GM18511 (cell line): Measurements from ENCODE around the gene UBE4B.
"Not testable (repeated sequence)": the region's sequence is repeated elsewhere in the genome, so short reads cannot be mapped to it uniquely, and the experiment has no call there.

Source experiments
- ATAC-seq: cut with Tn5 transposase; IDR thresholded peaks from one replicate; pipeline ENCODE4 v1.9.1; 2021; ENCODE audit warnings: mild to moderate bottlenecking, moderate library complexity; ENCODE audit not compliant: unreplicated experiment

Gene UBE4B

GRCh38 chr1:10032590-10033358 lies at the start of gene UBE4B:
TSS of gene UBE4B (plus strand) at chr1:10032958. CDS start at chr1:10033671, 713 bp downstream.
- ATAC-seq, result peak; percentile 94

- no peak for ATAC-seq
Observed at GRCh38 chr1:9984253-9984652, 48.5 kb upstream of the UBE4B start.

DNA sequence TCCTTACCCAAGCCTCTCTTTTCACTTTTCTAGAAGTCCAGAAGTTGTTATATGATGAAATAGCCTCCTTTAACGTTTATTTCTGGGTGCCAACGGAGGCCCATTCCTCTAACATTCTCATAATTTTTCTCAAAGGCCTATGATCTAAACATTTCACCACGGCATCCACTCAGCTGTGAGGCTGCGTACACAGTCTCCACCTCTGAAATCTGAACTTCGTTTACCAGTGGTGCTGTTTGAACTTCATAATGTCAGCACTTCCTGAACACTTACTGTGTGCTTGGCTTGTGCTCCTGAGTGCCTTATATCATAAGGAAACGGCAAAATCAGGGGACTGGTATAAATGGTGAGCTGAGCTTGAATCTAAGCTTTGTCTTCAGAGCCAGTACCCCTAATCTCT lies 47.8 kb upstream of the UBE4B start:
- no peak for ATAC-seq

- no peak for ATAC-seq
Observed at GRCh38 chr1:9989773-9990172, 43.0 kb upstream of the UBE4B start.

DNA sequence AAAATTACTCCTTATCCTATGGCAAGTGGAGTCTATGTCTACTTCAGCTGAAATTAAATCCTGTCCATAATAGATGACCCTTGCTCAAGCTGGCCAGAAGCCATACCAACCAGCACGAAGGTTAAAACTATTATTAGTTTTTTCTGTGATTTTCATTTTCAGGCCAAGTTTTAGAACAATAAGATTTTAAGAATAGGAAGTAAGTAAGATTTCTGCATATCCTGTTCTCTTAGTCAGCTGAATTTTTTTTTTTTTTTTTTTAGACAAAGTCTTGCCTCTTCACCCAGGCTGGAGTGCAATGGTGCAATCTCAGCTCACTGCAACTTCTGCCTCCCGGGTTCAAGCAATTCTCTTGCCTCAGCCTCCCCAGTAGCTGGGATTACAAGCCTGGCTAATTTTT lies 41.8 kb upstream of the UBE4B start:
- ATAC-seq, result no peak

DNA sequence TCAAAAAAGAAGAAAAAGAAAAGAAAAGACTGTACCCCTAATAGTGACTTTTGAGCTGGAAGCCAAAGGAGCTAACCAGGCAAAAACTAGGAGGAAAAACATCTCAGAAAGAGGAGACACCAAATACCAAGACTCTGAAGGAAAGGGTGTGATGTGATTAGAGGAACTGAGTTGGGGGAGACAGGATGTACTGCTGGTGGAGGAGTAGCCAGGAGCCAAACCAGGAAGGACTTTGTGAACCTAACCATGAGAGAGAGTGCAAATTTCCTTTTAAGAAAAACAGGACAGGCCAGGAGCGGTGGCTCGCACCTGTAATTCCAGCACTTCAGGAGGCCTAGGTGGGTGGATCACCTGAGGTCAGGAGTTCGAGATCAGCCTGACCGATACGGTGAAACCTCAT lies 39.8 kb upstream of the UBE4B start:
- ATAC-seq, result no peak

GRCh38 chr1:9993561-9994075 lies 39.1 kb upstream of the UBE4B start:
- no peak for ATAC-seq

DNA sequence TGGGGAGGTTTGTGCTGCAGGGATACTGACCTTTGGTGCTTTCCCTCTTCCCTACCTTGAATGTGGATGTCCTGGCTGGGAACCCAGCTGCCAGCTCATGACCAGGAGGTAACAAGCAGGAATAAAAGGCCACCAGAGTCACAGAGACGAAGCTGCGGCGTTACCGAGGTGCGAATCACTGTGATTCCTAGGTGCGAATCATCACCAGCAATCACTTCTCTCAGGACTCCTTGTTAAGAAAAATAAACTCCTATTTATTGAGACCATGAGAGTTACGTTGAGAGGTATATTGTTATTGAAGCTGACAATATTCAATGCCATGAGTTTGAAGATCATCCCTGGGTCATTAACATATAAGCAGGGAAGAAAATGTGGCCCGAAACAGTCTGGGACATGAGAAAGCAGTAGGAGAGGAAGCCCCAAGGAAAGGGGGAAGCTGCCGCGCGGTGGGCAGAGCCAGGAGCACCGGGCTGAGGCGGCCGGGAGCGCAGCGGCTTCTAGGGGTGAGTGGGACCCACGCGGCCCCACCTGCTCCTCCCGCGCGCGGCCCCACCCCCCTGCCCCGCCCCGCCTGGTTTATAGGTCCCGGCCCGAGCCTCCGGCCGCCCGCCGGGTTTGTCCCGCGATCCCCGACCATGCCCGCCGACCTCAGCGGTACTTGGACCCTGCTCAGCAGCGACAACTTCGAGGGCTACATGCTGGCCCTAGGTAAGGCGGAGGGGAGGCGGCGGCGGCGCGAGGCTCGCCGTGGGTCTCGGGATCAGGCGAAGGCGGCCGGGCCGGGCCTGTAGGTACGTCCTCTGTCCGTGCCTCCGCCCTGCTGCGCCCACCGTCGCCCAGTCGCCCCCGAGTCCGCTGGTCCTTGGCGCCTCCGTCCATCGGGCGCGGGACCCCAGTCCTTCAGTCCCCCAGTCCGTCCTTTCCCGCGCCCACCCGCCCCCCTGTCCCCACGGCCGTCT lies 35.9 kb upstream of the UBE4B start, which contains the start of gene RBP7:
Gene RBP7, plus strand, starts transcription at position 605 of the 959 bp plus-strand sequence. Its CDS starts 31 bp downstream, at position 636.
- no peak for ATAC-seq

GRCh38 chr1:10001016-10001665 lies 31.6 kb upstream of the UBE4B start:
- ATAC-seq, result no peak

- ATAC-seq, result not testable (repeated sequence)
Observed at GRCh38 chr1:10005248-10005647, 27.5 kb upstream of the UBE4B start.

DNA sequence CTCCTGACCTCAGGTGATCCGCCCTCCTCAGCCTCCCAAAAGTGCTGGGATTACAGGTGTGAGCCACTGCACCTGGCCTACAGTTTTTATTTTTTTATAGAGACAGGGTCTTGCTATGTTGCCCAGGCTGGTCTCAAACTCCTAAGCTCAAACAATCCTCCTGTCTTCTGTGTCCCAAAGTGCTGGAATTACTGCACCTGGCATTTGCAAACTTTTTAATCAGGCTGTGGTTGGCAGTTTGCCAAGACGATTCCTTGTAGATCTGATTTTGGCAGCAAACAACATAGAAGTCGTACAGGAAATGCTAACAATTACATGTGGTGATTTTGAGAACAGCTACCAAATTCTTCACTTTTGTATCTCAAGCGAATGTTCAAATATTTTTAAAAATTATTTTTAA lies 25.6 kb upstream of the UBE4B start:
- ATAC-seq, result no peak

GRCh38 chr1:10014016-10014415 lies 18.7 kb upstream of the UBE4B start:
- no peak for ATAC-seq

DNA sequence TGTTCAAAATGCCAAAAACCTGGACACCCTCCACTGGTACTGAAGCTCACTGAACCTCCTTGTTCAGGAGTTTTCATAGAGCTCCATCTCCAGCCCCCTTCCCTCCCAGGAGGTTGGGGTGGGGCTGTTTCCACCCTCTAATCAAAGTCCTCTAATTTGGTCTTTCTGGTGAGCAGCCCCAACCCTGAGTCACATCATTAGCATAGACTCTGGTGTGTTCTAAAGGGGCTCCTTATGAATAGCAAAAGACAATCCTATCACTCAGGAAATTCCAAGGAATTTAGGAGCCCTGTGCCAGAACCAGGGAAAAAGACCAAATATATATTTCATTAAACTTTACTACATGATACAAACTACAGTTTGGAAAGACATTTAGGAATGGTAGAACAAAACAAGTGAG lies 13.2 kb upstream of the UBE4B start:
- ATAC-seq, result no peak

GRCh38 chr1:10020086-10020485 lies 12.7 kb upstream of the UBE4B start:
- no peak for ATAC-seq

DNA sequence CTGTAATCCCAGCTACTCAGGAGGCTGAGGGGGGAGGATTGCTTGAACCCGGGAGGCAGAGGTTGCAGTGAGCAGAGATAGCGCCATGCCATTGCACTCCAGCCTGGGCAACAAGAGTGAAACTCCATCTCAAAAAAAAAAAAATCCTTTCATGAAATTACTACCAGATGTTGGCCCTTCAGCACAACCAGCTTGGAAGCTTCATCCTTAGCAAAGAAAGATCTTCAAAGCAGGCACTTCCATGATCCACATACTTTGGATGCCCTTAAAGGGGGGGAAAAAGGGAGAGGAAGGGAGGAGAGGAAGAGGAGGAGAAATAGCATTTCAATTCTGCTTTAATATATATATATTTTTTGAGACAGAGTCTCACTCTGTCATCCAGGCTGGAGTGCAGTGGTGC lies 12.1 kb upstream of the UBE4B start:
- ATAC-seq, result not testable (repeated sequence)

DNA sequence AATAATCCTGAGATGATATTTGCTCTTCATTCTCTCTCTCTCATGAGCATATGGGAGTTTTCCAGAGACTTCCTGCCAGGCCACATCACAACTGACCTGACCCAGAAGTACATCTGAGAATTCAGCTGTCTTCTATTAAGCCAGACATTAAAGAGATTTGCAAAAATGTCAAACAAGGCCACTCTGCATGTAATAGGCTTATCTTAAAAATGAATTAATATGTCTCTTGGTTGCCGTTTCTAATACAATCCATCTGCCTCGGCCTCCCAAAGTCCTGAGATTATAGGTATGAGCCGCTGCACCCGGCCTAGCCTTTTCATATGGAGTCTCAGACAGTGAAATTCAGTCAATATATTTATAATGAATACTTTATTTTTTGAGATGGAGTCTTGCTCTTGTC lies 10.8 kb upstream of the UBE4B start:
- not testable (repeated sequence) for ATAC-seq

DNA sequence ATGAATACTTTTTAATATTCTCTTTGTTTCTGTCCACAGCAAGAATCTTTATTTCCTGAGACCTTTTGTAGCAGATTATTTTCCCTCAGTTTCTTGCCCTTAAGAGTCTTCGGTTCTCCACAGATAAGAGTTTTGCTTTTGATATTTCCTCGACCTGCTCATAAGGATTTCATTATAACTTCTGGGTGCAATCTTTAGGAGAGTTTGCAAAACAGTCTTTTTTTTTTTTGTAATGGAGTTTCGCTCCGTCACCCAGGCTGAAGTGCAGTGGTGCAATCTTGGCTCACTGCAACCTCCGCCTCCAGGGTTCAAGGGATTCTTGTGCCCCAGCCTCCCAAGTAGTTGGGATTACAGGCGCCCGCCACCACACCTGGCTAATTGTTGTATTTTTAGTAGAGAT lies 10.1 kb upstream of the UBE4B start:
- ATAC-seq, result no peak

DNA sequence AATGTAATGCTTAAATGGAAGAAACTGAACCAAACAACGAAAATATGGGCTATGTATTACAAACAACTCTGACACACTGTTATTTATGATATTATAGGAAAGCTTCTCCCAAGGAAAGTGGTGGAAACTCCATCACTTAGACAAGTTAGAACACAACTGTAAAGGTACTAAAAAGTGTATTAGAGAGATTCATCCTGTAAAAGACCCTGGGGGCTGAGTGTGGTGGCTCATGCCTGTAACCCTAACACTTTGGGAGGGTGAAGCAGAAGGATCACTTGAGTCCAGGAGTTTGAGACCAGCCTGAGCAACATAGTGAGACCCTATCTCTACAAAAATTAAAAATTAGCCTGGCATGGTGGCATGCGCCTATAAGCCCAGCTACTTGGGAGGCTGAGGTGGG lies 7.4 kb upstream of the UBE4B start:
- no peak for ATAC-seq

DNA sequence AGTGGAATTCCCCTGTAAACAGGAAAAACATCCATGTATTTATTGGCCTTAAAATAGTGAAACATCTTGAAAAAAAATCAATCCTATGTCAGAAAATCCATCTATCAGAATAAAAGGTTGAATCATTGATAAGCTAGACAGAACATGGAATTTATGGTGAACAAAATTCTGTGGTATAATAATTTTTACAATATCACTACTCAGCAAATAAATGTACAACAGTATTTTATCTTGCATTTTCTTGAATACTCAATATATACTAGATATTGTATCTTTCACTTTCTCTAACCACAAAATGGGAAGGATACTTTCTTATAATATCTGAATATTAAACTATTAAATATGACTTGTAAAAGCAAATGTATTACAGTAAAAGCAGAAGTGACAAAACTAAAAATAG lies 5.7 kb upstream of the UBE4B start:
- ATAC-seq, result no peak

GRCh38 chr1:10028956-10029500 lies 3.7 kb upstream of the UBE4B start:
- not testable (repeated sequence) for ATAC-seq

GRCh38 chr1:10031461-10031860 lies 1.3 kb upstream of the UBE4B start:
- ATAC-seq, result no peak
